GM18858 (cell line): Measurements from ENCODE around the gene GNG4.
"Not testable (repeated sequence)": the region's sequence is repeated elsewhere in the genome, so short reads cannot be mapped to it uniquely, and the experiment has no call there.

Source experiments
- ATAC-seq: cut with Tn5 transposase; IDR thresholded peaks from one replicate; pipeline ENCODE4 v1.9.1; 2021; ENCODE audit not compliant: unreplicated experiment

The GNG4 gene

DNA sequence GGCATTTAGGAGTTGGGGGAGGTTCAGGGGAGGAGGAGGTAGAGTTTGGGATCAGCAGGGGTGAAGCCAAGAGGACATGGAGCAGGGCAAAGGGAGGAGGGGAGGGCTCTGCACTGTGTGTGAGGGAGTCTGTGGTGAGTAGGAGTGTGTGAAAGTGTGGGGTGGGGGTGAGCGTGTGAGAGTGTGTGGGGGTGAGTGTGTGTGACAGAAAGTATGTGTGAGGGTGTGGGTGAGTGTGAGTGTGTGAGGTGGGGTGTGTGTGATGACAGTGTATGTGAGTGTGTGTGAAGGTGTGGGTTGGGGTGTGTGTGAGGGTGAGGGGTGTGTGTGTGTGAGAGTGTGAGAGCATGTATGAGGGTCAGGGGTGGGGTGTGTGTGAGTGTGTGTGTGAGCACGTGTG, 62.6 kb downstream of the GNG4 start:
- no peak for ATAC-seq

DNA sequence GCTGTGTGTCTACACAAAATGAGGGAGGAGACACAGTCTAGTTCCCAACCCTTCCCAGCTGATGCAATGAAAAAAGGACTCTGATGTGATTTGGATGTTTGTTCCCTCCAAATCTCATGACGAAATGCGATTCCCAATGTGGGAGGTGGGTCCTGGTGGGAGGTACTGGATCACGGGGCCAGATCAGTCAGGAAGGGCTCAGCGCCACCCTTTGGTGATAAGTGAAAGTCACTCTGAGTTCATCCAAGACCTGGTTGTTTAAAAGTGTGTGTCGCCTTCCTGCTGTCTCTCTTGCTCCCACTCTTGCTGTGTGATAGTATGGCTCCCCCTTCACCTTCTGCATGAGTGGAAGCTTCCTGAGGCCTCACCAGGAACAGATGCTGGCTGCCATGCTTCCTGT, 63.2 kb downstream of the GNG4 start:
- no peak for ATAC-seq

DNA sequence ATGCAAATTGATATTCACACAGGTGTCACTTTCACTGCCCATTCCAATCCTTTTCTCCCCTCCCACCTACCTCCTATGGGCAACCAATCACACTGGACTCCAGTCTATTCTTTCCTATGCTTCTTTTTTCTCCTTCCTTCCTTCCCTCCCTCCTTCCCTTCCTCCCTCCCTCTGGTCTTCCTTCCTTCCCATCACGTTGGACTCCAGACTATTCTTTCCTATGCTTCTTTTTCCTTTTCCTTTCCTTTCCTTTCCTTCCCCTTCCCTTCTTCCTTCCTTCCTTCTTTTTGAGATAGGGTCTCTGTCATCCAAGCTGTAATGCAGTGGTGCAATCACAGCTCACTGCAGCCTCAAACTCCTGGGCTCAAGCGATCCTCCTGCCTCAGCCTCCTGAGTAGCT, 64.6 kb downstream of the GNG4 start:
- ATAC-seq = no peak

DNA sequence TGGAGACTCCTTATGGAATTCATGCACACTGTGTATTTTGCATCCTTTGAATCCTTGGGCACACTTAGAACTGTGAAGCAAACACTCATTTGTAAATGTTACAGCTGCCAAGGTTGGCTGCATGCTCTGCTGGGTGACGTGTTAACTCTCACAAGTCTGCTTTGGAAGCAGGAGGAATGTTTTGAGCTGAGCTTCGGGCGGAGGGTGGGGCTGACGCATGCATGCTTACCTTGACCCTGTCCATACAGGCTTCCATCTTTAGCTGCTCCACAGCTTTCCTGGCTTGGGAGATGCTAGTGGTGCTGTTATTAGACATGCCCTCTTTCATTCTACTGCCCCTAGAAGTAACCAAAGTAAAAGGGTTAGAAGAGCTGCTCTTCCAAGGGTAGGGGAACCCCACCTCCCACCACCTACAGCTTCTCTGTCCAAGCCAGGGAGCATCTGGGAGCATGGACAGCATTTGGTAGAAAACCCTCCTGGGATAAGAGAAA, 66.0 kb downstream of the GNG4 start:
- no peak for ATAC-seq

DNA sequence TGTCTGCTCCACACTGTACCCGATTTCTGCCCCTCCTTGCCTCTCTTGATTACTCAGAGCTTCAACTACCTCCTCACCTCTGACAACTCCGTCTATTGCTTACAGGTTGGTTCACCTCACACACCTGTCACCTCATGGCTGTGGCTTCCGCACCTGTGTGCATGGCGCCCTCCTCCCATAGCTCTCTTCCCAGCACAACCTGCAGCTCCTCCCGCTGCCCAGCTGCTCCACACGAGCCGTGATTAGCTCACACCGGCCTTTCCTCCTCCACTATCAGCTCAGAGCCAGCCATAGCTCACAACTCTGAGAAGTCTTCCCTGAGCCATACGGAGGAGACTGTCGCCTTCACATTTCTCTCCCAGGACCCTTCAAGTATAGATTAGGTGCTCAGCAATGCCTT, 67.5 kb downstream of the GNG4 start:
- no peak for ATAC-seq

DNA sequence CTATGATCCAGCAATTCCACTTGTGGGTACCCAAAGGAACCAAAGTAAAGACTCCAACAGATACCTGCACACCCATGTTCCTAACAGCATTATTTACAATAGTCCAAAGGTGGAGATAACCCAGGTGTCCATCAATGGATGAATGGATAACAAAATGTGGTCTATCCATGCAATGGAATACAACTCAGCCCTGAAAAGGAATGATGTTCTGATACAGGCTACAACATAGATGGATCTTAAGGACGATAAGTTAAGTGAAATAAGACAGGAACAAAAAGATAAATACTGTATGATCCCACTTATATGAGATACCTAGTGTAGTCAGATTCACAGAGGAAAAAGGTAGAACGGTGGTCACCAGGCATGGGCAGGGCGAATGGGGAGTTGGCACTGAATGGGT, 69.7 kb downstream of the GNG4 start:
- ATAC-seq = no peak

DNA sequence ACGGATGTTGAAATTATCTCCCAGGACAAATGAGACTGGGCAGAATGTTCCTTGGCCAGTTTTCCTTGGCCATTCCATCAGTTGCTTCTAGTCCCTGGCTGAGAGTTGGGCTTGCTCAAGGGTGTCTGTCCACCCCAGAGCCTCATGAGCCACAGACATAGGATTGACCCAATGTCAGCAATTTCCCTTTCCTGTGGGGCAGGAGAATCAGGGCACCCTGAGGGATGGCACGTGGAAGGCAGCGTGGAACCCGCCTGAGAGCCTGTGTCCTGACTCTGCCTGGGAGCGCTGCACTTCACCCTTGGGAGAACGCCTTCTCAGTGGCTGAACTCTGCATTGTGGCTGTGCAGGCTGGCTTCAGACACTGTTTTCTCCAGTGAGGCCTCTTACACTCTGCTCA, 74.0 kb downstream of the GNG4 start:
- no peak for ATAC-seq

DNA sequence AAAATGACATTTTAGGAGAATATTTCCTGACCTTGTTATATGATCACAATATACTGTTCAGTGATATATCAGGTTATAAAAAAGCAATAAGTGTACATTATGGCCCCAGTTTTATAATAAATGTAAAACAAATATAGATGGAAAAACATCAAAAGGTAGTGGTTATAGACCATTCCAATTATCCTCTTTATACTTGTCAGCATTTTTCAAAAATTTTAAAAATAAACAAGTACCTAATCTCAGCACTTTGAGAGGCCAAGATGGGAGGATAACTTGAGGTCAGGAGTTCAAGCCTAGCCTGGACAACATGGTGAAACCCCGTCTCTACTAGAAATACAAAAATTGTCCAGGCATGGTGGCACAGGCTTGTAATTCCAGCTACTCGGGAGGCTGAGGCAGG, 75.7 kb downstream of the GNG4 start:
- no peak for ATAC-seq

DNA sequence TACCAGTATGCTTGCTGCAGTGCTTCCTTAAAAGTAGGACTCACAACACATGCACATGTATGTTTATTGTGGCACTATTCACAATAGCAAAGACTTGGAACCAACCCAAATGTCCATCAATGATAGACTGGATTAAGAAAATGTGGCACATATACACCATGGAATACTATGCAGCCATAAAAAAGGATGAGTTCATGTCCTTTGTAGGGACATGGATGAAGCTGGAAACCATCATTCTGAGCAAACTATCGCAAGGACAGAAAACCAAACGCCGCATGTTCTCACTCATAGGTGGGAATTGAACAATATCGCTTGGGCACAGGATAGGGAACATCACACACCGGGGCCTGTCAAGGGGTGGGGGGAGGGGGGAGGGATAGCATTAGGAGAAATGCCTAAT, 76.6 kb downstream of the GNG4 start:
- ATAC-seq = not testable (repeated sequence)

DNA sequence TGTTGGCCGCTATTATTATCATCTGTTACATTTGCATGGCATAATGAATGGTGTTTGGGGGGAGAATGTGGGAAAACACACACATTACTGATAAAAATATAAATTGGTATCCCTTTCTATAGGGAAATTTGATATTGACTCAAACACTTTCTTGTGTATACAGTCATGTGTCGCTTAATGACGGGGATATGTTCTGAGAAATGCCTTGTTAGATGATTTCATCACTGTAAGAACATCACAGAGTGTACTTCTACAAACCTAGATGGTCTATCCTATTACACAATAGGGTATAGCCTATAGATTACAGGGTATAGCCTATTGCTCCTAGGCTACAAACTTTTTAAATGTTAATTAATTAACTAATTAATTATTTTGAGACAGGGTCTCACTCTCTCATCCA, 78.1 kb downstream of the GNG4 start:
- ATAC-seq = no peak

DNA sequence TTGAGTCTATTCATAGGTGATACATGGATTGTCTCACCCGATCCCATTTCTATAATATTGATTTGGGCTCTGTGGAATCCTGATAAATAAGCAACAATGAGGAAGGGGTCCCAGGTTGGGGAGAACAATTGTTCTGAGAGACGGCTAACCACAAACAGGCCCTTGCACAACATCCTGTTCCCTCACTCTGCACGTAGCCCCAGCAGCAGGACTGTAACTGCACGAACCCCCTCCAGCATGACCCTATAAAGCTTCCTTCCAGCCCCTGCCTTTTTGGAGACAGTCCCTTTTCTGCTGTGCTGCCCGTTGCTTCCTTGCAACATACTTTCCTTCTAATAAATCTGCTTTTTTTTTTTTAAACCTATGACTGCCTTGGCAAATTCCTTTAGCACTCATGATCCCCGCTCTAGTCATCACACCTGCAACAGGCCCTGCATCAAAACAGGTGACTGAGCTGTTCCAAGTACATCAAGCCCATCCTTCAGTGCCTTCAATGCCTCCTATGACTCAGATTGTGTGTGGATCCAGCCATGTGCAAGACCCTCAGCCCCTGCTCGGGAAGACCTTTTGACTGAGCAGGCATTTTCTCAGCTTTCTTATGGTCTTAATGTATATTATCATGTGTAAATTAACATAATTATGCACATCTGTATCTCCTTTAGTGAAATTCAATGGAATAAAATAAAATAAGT, 81.6 kb downstream of the GNG4 start:
- no peak for ATAC-seq

DNA sequence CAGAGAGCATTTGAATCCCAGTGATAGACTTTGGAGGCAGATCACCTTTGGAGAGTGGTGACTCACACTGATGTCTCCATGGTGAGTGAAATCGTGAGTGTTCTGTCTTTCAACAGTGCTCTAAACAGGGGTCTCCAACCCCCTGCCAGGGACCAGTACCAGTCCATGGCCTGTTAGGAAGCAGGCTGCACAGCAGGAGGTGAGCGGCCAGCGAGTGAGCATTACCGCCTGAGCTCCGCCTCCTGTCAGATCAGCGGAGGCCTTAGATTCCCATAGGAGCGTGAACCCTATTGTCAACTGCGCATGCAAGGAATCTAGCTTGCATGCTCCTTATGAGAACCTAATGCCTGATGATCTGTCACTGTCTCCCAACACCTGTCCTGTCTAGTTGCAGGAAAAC, 83.5 kb downstream of the GNG4 start:
- ATAC-seq = no peak

DNA sequence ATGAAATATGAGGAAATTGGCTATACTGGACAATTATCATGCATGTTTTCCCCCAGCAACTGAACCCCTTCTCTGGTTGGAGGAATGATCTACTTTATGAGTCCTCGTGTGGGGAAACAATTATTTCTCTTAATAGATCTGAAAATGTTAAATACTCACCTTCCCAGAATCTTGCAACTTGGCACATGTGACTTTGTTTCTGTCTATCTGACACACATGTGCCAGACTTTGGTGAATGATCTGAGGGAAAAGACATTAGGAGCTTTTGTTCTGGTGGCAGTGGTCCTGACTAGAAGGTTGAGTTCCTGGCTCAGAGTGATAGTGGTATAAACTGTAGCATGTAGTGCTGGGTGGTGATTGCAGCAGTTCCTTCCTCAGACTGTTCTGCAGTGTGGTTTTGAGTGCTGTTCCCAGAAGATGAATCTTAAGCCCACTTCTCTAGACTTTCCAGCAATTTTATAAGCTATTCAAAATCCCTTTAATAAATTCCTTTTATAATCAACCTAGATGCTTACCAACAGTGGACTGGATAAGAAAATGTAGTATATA, 86.0 kb downstream of the GNG4 start:
- no peak for ATAC-seq

DNA sequence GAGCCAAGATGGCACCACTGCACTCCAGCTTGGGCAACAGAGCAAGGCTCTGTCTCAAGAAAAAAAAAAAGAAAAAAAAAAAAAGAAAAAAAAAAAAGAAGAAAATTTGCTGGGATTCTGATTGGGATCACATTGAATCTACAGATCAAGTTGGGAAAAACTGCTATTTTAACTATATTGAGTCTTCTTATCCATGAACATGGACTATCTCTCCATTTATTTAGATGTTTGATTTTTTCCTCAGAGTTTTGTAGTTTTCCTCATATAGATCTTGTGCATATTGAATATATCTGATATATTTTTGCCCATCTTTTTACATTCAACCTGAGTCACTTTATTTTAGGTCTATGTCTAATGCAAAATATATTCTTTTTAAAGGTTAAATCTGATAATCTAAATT, 87.0 kb downstream of the GNG4 start:
- no peak for ATAC-seq

DNA sequence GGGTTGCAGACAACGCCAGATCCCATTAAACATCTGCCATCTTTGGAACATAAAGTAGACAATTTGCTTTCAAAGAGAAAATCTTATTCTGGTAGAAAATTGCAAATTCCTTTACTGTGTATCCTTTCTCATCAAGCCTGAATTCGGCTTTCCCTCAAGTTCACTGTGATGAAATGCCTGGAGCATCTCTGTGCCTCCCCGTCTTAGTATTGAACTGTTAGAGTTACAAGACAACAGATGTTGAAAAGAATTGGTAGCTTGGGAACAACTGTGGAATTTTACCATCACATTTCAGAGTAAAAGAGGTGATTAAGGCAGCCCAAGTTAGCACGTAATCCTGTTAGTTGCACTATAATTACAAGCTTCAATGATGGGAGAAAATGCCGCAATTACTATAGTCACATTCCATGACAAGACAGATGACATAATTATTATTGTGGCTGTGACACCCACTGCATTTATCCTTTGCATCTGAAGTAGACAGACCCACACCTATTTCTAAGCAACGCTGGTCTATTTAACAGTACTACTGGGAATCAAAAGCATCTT, 90.9 kb downstream of the GNG4 start:
- ATAC-seq = no peak

DNA sequence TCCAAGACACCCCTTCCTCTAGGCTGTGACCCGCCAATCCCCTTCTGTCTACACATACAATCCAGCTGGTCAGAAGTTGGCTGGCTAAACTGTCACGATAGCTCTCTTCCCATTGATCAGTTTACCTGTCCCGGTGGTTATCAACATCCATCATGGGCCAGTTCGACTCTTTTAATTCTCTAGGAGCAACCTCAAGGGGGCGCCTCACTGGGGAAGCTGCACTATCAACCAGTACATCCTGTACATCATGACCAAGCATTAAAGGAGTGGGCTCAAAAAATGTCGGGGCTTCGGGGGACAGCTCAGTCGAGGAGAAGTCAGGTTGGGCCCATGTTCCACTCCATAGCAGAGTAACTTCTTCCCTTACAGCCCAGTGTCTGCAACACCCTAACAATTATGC, 92.1 kb downstream of the GNG4 start:
- ATAC-seq = no peak

DNA sequence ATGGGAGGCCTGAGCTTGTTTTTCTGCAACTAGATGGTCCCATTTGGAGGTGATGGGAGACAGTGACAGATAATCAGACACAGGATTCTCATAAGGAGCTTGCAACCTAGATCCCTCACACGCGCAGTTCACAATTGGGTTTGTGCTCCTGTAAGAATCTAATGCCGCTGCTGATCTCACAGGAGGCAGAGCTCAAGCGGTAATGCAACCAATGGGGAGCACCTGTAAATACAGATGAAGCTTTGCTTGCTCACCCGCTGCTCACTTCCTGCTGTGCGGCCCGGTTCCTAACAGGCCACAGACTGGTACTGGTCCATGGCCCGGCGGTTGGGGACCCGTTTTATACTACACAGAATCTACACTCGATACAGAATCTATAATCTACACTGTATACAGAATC, 92.8 kb downstream of the GNG4 start:
- ATAC-seq = no peak

DNA sequence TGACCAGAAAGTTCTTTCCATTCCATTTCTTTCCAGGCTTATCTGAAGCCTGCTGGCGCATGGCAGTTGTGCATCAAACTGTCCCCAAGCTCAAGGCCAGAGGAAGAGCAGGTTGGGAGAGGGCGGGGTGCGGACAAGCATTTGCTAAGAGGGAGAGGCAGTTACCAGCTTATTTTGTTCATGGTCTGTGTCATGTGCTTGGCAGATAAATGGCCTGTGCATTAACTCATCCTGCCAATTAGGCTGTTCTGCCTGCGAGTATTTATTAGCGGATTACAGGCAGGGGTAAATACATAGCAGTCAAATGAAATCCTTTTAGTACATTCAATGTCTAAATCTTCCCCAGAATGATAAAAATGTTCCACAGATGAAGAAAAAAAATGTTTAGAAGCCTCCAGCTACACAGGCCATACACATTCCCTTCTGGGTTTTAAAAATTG, 96.5 kb downstream of the GNG4 start:
- no peak for ATAC-seq

DNA sequence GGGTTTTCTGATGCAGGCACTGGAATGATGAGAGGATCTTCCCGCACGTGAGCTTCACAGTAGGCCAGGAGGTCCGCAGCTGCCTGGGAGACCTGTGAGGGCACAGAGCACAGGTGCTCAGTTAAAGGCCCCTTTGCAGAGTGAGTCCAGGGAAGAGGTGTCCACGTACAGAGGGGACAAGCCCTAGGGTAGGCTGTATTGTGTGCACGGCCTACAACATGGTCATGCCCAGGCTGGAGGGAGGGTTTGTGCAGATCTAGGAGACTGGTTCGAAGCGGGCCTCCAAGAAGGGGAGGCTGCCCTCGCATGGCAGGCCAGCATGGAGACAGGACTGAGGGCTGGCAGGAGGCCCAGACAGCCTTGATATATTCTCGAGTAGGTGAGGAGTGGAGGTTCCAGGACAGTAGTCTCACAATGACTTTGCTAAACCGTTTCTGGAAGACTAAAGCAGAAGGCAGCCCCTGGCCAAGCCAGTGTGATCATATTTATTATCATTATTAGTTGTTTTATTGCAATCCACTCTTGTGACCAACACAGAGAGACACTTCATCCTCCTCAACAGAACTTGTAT, 97.4 kb downstream of the GNG4 start:
- no peak for ATAC-seq

DNA sequence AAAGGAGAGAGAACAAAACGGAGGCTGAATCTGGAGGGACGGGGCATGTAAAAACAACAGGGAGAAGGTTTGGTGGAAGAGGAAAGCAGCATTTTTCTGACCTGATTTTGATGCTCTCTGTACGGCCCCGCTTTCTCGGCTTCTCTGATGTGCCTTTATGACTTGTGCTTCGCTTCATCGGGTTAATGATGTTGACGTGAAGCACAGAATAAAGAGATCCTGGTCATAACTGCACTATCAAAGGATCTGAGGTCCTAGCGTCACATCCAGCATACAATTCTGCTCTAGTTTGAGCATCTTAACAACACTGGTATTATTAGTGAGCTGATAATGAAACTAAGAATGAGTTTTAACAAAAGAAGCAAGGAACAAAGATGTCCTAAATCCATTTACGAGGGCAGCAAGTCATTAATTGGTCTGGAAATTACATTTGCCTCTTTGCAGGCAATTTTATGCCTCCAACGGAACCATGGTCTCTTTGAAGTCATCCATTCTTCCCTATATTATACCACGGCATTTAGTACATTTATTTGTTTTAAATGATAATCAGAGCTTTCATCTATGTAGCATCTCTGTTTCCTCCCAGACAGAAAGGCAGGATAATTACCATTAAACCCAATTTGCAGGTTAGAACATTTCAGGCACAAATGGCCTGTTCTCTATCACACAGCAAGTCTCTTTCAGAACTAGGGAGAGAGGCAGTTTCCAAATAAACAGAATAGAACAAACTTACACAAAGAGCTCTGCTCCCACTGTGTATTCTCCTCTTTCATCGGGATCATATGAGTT, 100.0 kb downstream of the GNG4 start:
- ATAC-seq = no peak

DNA sequence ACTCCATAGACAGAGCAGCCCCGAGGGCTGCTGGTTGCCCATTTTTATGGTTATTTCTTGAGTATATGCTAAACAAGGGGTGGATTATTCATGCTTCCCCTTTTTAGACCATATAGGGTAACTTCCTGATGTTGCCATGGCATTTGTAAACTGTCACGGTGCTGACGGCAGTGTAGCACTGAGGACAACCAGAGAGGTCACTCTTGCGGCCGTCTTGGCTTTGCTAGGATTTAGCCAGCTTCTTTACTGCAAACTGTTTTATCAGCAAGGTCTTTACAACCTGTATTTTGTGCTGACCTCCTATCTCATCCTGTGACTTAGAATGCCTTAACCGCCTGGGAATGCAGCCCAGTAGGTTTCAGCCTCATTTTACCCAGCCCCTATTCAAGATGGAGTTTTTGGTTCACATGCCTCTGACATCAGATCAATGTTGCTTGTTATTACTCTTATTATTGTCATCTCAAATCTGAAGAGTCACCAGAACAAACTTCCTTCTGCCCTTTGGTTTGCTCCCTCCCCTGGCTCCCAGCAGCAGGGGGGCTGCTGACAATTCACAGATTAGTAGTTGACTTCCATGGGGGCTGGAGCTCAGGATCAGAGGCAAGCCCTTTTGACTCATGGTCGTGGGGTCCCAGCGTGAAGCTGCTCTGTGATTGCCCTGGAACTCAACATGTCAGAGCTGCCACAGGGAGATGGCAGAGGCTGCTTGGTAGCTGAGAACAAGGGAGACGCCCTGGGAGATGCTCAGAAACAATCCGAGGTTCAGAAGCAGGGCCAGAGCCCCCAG, 103.0 kb downstream of the GNG4 start:
- not testable (repeated sequence) for ATAC-seq
